ENCODE measurements around the gene SFTPD. TPM values are rescaled to one million over a fixed set of nuclear protein-coding genes. Genes with fewer than 3 reads are reported as not detected.
"Not testable (repeated sequence)": the region's sequence is repeated elsewhere in the genome, so short reads cannot be mapped to it uniquely, and the experiment has no call there.

Gene SFTPD
- polyA plus RNA-seq, 6 donors from 2014 or later, result not detected

DNA sequence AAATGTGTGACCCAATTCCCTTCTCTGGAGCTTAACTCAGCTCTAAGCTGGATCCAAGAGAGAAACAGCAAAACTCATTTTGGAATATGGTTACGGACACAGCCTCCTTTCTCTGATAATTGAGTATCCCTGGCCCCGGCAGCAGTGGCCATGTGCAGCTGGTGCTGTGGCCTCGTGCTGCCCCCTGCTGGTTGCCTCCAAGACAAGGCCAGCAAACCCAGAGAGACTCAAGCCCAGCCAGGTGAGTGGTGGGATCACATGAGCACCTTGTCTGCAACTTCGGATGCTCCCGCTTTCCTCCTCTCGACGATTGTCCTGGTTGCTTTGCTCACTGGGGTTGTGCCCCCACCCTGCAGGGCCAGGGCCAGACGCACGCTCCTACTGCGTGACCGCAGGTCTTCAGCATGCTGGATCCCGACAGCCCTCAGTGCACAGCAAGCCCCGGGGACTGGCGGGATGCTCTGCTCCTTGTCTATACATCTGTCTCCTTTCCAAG, 19.4 kb downstream of the SFTPD start:
- Mint-ChIP-seq H3K36me3 (no peaks in the 10 kb centered on the region), H3K27me3 (peaks cover 5 to 23% (median 17%) of the 10 kb centered on the region in 3 donors), H3K27ac (peak overlapping the region in 3 of 6 donors; percentile 21 to 86 (median 56)), H3K4me3 (peak overlapping the region in 1 of 8 donors; percentile 38), H3K4me1 (peaks cover 5 to 7% (median 6%) of the 10 kb centered on the region in 3 donors), H3K9me3 (peaks cover 0 to 15% (median 8%) of the 10 kb centered on the region in 7 donors)
- ATAC-seq (ENCODE audit: low read depth in 2 of 2), result peak; percentile 45 to 73
- DNase-seq, result peak; percentile 51

DNA sequence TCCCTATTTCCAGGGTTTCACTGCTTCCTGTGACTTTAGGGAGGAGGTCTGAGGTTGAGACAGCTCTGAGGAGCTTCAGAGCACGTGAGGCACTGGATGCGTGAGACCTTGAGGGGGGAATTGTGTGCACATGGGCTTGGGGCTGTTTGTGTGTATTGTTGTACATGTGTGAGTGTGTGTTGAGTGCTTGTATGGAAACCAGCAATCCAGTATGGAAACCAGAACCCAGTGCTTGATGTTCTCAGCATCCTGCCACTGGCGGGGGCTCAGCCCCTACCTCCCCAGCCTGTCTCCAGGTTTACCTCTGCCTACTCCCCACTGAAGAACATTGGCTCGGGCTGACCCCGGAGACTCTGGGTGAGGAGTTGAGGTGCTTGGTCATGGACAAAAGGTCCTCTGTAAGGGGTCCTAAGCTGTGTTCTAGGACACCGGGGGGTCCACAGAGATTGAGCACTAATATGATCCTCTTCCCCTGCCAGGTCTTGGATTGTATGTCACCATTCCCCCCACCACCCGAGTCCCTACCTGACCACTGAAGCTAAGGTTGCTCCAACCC, 20.8 kb downstream of the SFTPD start:
- DNase-seq (no peak), ATAC-seq (ENCODE audit: low read depth in 2 of 2) (no peak)
- Mint-ChIP-seq H3K9me3 (peaks cover 0 to 15% (median 8%) of the 10 kb centered on the region in 7 donors), H3K36me3 (no peaks in the 10 kb centered on the region), H3K4me1 (peaks cover 5 to 7% (median 6%) of the 10 kb centered on the region in 3 donors), H3K27ac (no peak overlapping the region), H3K27me3 (peaks cover 5 to 23% (median 17%) of the 10 kb centered on the region in 3 donors), H3K4me3 (peak overlapping the region in 1 of 8 donors; percentile 4)

DNA sequence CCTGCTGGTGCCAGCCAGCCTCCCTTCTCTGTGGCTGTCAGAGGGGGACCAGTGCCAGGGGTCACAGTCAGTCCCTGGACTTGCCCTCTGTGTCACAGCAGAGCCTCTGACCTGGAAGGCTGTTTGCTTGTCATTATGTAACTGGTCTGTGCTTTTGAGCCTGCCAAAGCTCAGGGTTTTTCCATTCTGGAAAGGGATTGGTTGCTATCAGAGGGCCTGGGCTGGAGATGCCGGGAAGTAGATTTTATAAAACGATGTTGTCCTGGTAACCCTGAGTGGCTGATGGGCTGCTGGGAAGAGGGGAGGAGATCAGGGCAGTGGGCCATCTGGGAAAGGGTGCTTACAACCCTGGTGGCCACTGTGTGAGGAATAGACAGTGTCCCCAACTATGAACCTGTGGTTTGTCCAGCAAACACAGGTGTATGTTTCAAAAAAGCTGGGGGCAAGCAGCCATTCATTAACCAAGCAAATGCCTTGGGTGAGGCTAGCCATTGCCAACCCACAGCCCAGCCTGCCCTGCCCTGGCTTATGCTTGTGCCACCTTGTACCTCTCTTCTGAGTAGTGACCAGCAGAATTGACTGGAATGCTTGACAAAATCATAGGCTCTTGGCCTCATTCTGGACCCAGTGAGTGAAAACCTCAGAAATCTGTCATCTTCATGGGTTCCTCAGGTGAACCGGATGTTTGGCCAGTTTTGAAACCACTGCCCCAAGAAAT, 21.6 kb downstream of the SFTPD start:
- H3K27ac Mint-ChIP-seq, result peak overlapping the region in 2 of 6 donors; percentile 7 to 58
- ATAC-seq (ENCODE audit: low read depth in 2 of 2) (no peak), DNase-seq (no peak)
- H3K27me3 Mint-ChIP-seq, result peaks cover 5 to 23% (median 17%) of the 10 kb centered on the region in 3 donors
- H3K36me3 Mint-ChIP-seq, result no peaks in the 10 kb centered on the region
- H3K4me3 Mint-ChIP-seq, result no peak overlapping the region
- H3K4me1 Mint-ChIP-seq, result peaks cover 5 to 7% (median 6%) of the 10 kb centered on the region in 3 donors
- peaks cover 0 to 15% (median 8%) of the 10 kb centered on the region in 7 donors for H3K9me3 Mint-ChIP-seq

DNA sequence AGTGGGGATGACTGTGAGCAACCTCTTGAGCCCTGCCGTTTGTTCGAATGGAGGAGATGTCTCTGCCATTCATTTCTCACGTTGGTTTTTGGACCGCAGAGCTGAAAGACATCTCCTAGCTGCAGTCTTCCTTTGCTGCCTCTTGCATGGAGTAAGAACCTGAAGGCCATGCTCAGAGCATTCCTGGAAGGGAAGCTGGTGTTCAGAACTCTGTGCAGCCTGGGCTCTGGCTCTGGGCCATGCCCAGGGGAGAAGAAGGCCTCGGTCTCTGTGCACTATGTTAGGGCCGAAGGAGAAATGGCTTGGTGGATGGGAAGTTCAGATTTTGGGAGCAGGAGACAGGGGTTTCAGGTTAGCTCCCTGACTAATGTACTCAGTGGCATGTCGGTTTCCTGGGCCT, 22.9 kb downstream of the SFTPD start:
- Mint-ChIP-seq H3K36me3 (no peaks in the 10 kb centered on the region), H3K4me3 (no peak overlapping the region), H3K4me1 (peaks cover 5 to 7% (median 6%) of the 10 kb centered on the region in 3 donors), H3K9me3 (peaks cover 0 to 15% (median 8%) of the 10 kb centered on the region in 7 donors), H3K27me3 (peaks cover 5 to 23% (median 15%) of the 10 kb centered on the region in 3 donors), H3K27ac (no peak overlapping the region)
- ATAC-seq (ENCODE audit: low read depth in 2 of 2), result no peak
- DNase-seq, result no peak

DNA sequence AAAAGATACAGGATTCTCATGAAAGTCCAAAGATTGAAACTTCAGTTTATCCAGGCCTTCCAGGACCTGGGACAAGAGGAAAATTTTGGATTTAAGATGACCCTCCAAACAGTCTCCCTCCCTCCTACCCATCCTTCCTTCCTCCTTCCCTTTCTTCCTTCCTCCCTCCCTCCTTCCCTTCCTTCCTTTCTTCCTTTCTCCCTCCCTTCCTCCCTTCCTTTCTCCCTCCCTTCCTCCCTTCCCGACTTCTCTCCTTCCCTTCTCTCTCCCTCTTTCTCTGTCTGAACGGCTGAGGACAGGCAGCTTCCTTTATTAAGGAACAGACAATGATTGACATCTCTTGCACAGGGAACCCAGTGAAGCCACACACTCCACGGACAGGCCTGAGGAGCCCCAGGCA, 23.3 kb downstream of the SFTPD start:
- Mint-ChIP-seq H3K27ac (no peak overlapping the region), H3K36me3 (no peaks in the 10 kb centered on the region), H3K27me3 (peaks cover 5 to 20% (median 11%) of the 10 kb centered on the region in 3 donors), H3K4me3 (no peak overlapping the region), H3K4me1 (peaks cover 5 to 7% (median 6%) of the 10 kb centered on the region in 3 donors), H3K9me3 (peaks cover 0 to 15% (median 8%) of the 10 kb centered on the region in 7 donors)
- DNase-seq (no peak), ATAC-seq (ENCODE audit: low read depth in 2 of 2) (no peak)

DNA sequence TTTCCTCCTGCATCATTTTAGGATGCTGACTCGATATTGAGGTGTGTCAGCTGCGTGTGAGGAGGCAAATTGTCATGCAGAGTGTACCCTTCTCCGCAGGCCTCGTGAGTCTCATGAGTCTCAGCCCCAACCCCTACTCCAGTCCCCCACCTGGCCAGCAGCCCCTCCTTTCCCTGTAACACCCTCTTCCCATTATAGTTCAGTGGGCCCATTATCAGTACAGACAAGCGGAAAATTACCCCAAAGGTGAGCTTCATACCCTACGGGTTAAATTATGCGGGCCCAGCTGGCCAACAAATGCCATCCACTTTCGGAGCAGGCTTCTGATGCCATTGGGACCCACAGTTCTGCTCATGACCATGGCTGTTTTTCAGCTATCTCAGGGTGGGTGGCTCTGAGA, 25.2 kb downstream of the SFTPD start:
- H3K27ac Mint-ChIP-seq, result peak overlapping the region in 1 of 6 donors; percentile 29
- DNase-seq (no peak), ATAC-seq (ENCODE audit: low read depth in 2 of 2) (no peak)

DNA sequence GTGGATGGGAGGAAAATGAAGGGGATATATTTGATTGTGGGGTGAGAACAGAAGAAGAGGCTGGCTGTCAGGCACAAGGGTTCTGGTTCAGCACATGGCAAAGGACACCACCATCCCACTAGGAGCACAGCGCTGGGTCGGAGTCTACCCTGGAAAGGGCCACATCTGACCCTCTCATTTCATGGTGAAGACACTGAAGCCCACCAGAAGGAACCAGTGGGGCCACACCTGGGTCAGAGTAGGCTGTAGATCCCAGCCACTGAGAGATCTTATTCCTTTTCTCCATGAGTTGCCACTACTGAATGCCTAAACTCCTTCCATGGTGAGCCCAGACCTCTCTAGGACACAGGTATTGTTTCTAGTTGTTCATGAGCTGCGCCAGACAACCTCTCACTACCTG, 25.8 kb downstream of the SFTPD start:
- ATAC-seq (ENCODE audit: low read depth in 2 of 2) (no peak), DNase-seq (no peak)
- H3K9me3 Mint-ChIP-seq, result peaks cover 0 to 15% (median 8%) of the 10 kb centered on the region in 7 donors
- peaks cover 2 to 9% (median 4%) of the 10 kb centered on the region in 3 donors for H3K4me1 Mint-ChIP-seq
- no peak overlapping the region for H3K4me3 Mint-ChIP-seq
- H3K27me3 Mint-ChIP-seq, result peaks cover 0 to 7% (median 0%) of the 10 kb centered on the region in 3 donors
- H3K36me3 Mint-ChIP-seq, result no peaks in the 10 kb centered on the region
- H3K27ac Mint-ChIP-seq, result peak overlapping the region in 1 of 6 donors; percentile 29

More for the DNA sequence above, 25.2 kb downstream of the SFTPD start:
- no peak overlapping the region for H3K4me3 Mint-ChIP-seq
- H3K4me1 Mint-ChIP-seq, result peaks cover 0 to 4% (median 0%) of the 10 kb centered on the region in 3 donors
- peaks cover 0 to 7% (median 0%) of the 10 kb centered on the region in 3 donors for H3K27me3 Mint-ChIP-seq
- H3K36me3 Mint-ChIP-seq, result no peaks in the 10 kb centered on the region
- H3K9me3 Mint-ChIP-seq, result peaks cover 0 to 15% (median 8%) of the 10 kb centered on the region in 7 donors

GRCh38 chr10:79922011-79922412, 26.9 kb downstream of the SFTPD start:
- H3K4me1 Mint-ChIP-seq, result peaks cover 4 to 12% (median 6%) of the 10 kb centered on the region in 3 donors
- H3K27ac Mint-ChIP-seq, result peak overlapping the region in 1 of 6 donors; percentile 39
- not testable (repeated sequence) for ATAC-seq (ENCODE audit: low read depth in 2 of 2); DNase-seq; H3K4me3 Mint-ChIP-seq; H3K27me3 Mint-ChIP-seq; H3K36me3 Mint-ChIP-seq; H3K9me3 Mint-ChIP-seq

GRCh38 chr10:79915838-79916237, 33.1 kb downstream of the SFTPD start:
- H3K27ac Mint-ChIP-seq; DNase-seq; H3K36me3 Mint-ChIP-seq; ATAC-seq (ENCODE audit: low read depth in 2 of 2); H3K27me3 Mint-ChIP-seq; H3K4me3 Mint-ChIP-seq; H3K9me3 Mint-ChIP-seq: not testable (repeated sequence)
- peaks cover 4 to 12% (median 6%) of the 10 kb centered on the region in 3 donors for H3K4me1 Mint-ChIP-seq

- ATAC-seq (ENCODE audit: low read depth in 2 of 2), result peak in 1 of 2 donors; percentile 50
- DNase-seq, H3K9me3 Mint-ChIP-seq, H3K27ac Mint-ChIP-seq, H3K4me3 Mint-ChIP-seq, H3K36me3 Mint-ChIP-seq: not testable (repeated sequence)
- Mint-ChIP-seq H3K27me3 (peaks cover 6 to 16% (median 13%) of the 10 kb centered on the region in 3 donors), H3K4me1 (peaks cover 4 to 12% (median 6%) of the 10 kb centered on the region in 3 donors)
Observed at GRCh38 chr10:79914512-79914911, 34.4 kb downstream of the SFTPD start.

DNA sequence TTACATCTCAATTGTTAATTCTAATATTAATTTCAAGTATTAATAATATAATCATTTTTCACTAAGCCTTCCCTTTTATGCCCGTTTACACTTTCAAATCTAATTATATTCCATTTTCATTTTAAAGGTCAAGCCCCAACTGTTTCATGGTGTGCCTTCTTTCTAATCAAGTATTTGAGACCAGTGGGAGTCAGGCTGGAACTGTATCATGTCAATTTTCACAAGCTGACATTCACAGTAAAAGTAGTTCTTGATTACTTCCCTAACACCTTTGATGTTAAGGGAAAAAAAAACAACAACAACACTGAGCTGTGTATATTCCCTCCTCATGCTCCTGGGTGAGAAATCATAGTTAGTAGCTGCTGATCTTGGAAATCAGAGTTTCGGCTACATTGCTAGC, 38.1 kb downstream of the SFTPD start:
- DNase-seq, result no peak
- H3K27ac Mint-ChIP-seq, result no peak overlapping the region
- H3K36me3 Mint-ChIP-seq, result no peaks in the 10 kb centered on the region
- no peak for ATAC-seq (ENCODE audit: low read depth in 2 of 2)
- H3K4me3 Mint-ChIP-seq, result no peak overlapping the region
- no peaks in the 10 kb centered on the region for H3K9me3 Mint-ChIP-seq
- H3K27me3 Mint-ChIP-seq, result peaks cover 20 to 31% (median 28%) of the 10 kb centered on the region in 3 donors
- H3K4me1 Mint-ChIP-seq, result no peaks in the 10 kb centered on the region

DNA sequence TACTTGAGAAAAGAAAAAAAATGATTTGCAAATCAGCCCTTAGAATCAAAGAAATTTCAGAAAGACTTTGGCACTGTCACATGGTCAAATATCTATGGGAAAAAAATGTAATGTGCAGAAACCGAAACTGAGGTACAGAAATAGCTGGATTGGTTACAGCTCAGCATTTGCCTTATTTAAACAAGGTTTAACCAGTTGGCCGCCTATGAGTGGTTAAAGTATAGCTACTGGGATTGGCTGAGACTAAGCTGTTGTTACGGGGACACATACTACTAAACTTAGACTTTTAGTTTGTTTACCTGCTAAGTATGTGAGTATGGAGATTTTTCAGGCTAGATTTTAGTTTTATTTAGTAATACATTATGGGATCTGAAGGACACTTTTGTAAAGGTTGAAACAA, 38.6 kb downstream of the SFTPD start:
- ATAC-seq (ENCODE audit: low read depth in 2 of 2), result no peak
- H3K4me3 Mint-ChIP-seq, result no peak overlapping the region
- H3K27ac Mint-ChIP-seq, result no peak overlapping the region
- H3K9me3 Mint-ChIP-seq, result no peaks in the 10 kb centered on the region
- DNase-seq, result no peak
- peaks cover 24 to 35% (median 32%) of the 10 kb centered on the region in 3 donors for H3K27me3 Mint-ChIP-seq
- H3K36me3 Mint-ChIP-seq, result no peaks in the 10 kb centered on the region
- H3K4me1 Mint-ChIP-seq, result peaks cover 0 to 2% (median 2%) of the 10 kb centered on the region in 3 donors
